ENCODE data around the gene IL37.

Gene IL37

GRCh38 chr2:112962308-112963175 is 51.6 kb downstream of the IL37 start:
- H3K27me3 ChIP-seq (ENCODE audit: insufficient read depth, insufficient read length), result no peaks in the 10 kb centered on the region
- H3K4me1 ChIP-seq (ENCODE audit: insufficient read depth, insufficient read length), result peaks cover 2% of the 10 kb centered on the region
- no peak for DNase-seq (ENCODE audit: low read depth, low spot score)
- H3K36me3 ChIP-seq (ENCODE audit: insufficient read depth, insufficient read length, low read length), result no peaks in the 10 kb centered on the region
- TF ChIP-seq SUZ12 (IDR thresholded peaks at IDR 0.05; ENCODE audit: extremely low read depth, insufficient read depth, insufficient read length) (no peak), YY1 (IDR thresholded peaks at IDR 0.05; ENCODE audit: insufficient read depth, insufficient read length) (no peak), ZNF274 (IDR thresholded peaks at IDR 0.05; ENCODE audit: low read depth, low read length) (no peak)
- H3K9ac ChIP-seq (ENCODE audit: insufficient read length, low read depth), result no peak overlapping the region
- no peak overlapping the region for H3K4me3 ChIP-seq (ENCODE audit: insufficient read length, low read depth)
- no peaks in the 10 kb centered on the region for H3K9me3 ChIP-seq (ENCODE audit: insufficient read depth, low read length)

GRCh38 chr2:112967023-112967422 is 56.1 kb downstream of the IL37 start:
- Histone ChIP-seq H3K27me3 (ENCODE audit: insufficient read depth, insufficient read length) (no peaks in the 10 kb centered on the region), H3K4me1 (ENCODE audit: insufficient read depth, insufficient read length) (no peaks in the 10 kb centered on the region), H3K9me3 (ENCODE audit: insufficient read depth, low read length) (no peaks in the 10 kb centered on the region), H3K4me3 (ENCODE audit: insufficient read length, low read depth) (no peak overlapping the region), H3K9ac (ENCODE audit: insufficient read length, low read depth) (no peak overlapping the region), H3K36me3 (ENCODE audit: insufficient read depth, insufficient read length, low read length) (no peaks in the 10 kb centered on the region)
- DNase-seq (ENCODE audit: low read depth, low spot score), result no peak
- TF ChIP-seq SUZ12 (IDR thresholded peaks at IDR 0.05; ENCODE audit: extremely low read depth, insufficient read depth, insufficient read length) (no peak), ZNF274 (IDR thresholded peaks at IDR 0.05; ENCODE audit: low read depth, low read length) (no peak), YY1 (IDR thresholded peaks at IDR 0.05; ENCODE audit: insufficient read depth, insufficient read length) (no peak)
